Left renal cortex interstitium (tissue), 4 donors: Measurements from ENCODE around the gene VMAC. TPM values are rescaled to one million over a fixed set of nuclear protein-coding genes. Genes with fewer than 3 reads are reported as not detected.
"Not testable (repeated sequence)": the region's sequence is repeated elsewhere in the genome, so short reads cannot be mapped to it uniquely, and the experiment has no call there.

Experiments used
- DNase-seq, 4 donors: peaks; one replicate each; pipeline ENCODE4 v3.0.0-alpha.2; 2013; ENCODE audit warnings: low read depth in 4 of 4, low spot score in 2 of 4, missing footprints in 1 of 4
- polyA plus RNA-seq, 4 donors: library from polyadenylated mRNA; unstranded; fragments of 120-200 nt; gene quantifications; one replicate each; pipeline ENCODE4 v1.2.1, GENCODE V29; 2013; ENCODE audit not compliant: insufficient read length in 4 of 4

The VMAC gene
- polyA plus RNA-seq, 4 donors = 4.6 to 12.6 (median 7.9) TPM

GRCh38 chr19:5883157-5883873, 21.4 kb upstream of the VMAC start:
- DNase-seq = not testable (repeated sequence)

GRCh38 chr19:5884065-5884811, 20.4 kb upstream of the VMAC start:
- not testable (repeated sequence) for DNase-seq

- no peak for DNase-seq
Observed at GRCh38 chr19:5889288-5889971, 15.2 kb upstream of the VMAC start.

GRCh38 chr19:5890099-5890498, 14.6 kb upstream of the VMAC start:
- DNase-seq = no peak

- DNase-seq = no peak
Observed at GRCh38 chr19:5891572-5891937, 13.1 kb upstream of the VMAC start.

GRCh38 chr19:5891938-5892771, 12.5 kb upstream of the VMAC start:
- DNase-seq = no peak

- no peak for DNase-seq
Observed at GRCh38 chr19:5892772-5893275, 11.8 kb upstream of the VMAC start.

- DNase-seq = no peak
Observed at GRCh38 chr19:5893296-5893903, 11.3 kb upstream of the VMAC start.

GRCh38 chr19:5893907-5894703, 10.6 kb upstream of the VMAC start:
- DNase-seq = no peak

- no peak for DNase-seq
Observed at GRCh38 chr19:5894704-5895349, 9.8 kb upstream of the VMAC start.

GRCh38 chr19:5895409-5895808, 9.3 kb upstream of the VMAC start:
- no peak for DNase-seq

- DNase-seq = no peak
Observed at GRCh38 chr19:5895890-5896289, 8.8 kb upstream of the VMAC start.

GRCh38 chr19:5896365-5897076, 8.2 kb upstream of the VMAC start:
- no peak for DNase-seq

- DNase-seq = no peak
Observed at GRCh38 chr19:5897189-5897969, 7.3 kb upstream of the VMAC start.

- no peak for DNase-seq
Observed at GRCh38 chr19:5899728-5900526, 4.7 kb upstream of the VMAC start.

- no peak for DNase-seq
Observed at GRCh38 chr19:5900976-5901375, 3.7 kb upstream of the VMAC start.
